ENCODE results near the gene YWHAH.
A peak's percentile ranks its signal among the peaks of the same experiment; 100 is the strongest.

Gene YWHAH

DNA sequence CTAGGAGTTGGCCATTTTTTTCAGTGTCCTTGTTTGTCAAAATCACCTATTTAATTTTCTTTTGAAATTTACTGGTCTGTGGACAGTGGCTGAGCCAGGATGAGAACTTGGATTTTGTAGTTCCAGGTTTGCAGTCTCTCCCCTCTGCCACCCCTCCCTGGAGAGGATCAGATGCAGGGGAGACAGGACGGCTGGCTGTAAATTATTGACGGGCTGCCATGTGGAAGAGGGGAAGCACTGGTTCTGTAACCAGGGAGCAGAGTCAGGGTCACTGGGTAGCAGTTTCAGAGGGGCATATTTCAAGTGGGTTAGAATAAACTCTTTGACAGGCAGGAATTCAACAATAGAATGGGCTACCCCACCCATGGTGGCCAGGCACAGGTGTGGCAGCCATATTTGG lies 20.6 kb upstream of the YWHAH start:
- no peak for DNase-seq

DNA sequence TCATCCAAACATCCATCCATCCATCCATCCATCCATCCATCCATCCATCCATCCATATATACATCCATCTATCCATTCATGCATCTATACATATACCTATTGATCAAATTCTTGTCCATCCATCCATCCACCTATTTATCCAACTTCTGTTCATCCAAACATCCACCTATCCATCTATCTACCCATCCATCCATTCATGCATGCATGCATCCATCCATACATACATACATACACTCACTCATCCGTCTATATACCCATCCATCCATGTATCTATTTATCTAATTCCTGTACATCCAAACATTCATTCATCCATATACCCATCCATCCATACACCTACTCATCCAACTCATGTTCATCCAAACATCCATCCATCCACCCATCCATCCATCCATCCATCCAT lies 19.3 kb upstream of the YWHAH start:
- no peak for DNase-seq

DNA sequence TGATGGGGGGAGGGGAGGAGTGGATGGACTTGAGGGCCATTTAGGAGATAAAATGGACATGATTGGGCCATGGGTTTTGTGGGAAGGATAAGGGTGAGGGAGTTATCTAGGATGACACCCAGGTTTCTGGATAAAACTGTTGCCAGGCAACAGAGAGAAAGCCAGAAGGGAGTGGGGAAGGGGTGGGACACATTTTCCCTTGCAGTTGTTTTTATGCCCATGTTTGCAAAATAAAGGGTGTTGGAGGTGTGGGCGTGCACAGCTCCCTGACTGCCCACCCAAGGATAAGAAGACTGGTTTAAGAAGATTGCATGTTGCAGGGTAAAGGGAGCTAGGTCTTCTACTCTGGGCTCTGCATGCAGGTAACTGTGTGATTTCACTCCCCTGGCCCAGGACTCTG lies 18.3 kb upstream of the YWHAH start:
- no peak for DNase-seq

DNA sequence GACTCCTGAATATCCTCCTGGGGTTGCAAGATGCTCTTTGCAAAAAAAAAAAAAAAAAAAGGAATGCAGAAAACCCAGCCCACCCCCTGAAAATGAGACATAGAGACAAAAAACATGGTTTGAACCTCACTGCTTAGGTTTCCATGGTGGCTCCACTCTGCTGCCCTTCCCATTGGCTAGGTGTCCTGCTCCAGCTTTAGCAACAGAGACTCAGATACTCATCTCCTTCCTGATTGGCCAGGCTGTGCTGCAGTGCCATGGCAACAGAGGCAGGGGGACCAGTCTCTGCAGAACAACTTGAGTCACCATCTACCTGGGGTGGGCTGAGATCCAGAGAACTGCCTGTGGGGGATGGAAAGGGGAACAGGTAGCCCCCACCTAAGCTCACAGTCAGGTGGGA lies 17.4 kb upstream of the YWHAH start:
- DNase-seq: no peak

DNA sequence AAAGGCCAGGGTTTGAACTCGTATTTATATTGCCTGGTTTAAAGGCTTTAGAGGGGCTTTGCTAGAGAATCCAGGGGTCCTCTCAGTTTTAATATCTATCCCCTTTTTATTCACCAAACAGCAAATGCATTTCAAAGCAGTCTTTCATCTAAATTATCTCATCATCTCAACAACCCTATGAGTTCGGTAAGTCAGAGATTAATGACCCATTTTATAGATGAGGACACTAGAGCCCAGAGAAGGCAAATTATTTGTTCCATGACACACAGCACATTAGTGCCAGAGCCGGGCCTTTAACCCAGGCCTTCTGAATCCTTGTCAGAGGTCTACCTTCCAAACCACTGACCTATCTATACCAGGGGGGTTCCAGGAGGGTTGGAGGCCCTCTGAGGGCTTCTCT lies 16.8 kb upstream of the YWHAH start:
- DNase-seq: no peak

DNA sequence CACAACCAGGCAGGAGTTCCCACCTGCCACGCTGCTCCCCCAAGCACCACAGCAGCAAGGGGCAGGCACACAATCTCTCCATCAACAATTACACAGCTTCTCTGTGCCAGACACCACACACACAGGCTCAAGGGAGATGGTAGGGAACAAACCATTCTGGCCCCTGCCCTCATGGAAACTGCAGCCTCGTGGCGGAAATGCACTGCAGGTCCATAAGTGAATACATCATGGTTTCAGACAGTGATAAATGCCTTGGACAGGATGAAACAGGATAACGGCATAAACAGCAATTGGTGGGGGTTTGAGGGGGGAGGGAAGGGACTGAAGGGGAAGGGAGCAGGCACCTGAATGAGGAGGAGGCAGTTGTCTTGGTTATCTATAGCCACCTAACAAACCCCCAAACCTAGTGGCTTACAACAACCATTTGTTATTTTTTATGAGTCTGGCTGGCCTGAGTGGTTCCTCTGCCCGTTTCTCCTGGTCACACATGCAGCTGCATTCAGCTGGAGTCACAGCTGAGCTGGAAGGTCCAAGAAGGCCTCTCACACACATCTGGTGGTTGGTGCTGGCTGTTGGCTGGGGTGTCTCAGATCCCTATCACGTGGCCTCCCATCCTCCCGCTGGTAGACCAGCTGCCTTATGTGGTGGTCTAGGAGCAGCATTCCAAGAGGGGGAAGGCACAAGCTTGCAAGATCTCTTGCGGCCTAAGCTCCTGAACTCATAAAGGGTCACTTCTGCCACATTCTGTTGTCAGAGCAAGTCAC lies 15.0 kb upstream of the YWHAH start:
- peak; percentile 75 for DNase-seq

DNA sequence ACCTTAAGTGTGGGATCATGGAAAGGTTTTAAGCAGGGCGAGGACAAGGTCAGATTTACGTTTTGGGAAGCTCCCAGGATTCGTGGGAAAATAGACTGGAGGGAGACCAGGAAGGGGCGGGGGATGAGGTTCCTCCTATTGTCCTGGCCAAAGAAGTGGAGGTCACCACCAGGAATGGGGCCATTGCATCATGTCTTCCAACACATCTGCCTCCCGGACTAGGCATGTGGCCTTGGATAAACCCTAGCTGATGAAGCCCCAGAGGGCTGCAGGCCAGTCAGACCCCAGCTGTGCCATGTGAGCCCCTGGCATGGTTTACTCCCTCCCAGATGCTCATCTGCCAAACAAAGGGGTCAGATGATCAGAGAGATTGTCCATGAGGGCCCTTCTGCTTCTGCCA lies 11.5 kb upstream of the YWHAH start:
- DNase-seq: peak; percentile 37

DNA sequence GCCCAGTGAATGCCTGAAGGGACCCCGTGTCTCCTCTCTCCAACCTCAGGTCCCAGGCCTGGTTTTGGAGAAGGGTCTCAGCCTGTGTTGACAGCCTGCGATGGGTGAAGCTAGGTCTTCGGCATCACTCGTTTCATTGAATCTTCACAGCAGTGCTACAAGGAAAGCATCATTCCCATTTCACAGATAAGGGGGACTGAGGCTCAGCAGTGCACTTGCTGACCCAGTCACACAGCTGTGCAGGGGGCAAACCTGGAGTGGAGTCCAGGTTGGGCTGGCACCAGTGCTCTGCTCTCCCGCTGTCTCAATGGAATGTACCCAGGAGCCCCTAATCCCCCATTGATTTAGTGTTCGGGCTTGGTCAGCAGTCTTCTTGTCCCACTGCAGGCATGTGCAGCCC lies 10.9 kb upstream of the YWHAH start:
- no peak for DNase-seq

DNA sequence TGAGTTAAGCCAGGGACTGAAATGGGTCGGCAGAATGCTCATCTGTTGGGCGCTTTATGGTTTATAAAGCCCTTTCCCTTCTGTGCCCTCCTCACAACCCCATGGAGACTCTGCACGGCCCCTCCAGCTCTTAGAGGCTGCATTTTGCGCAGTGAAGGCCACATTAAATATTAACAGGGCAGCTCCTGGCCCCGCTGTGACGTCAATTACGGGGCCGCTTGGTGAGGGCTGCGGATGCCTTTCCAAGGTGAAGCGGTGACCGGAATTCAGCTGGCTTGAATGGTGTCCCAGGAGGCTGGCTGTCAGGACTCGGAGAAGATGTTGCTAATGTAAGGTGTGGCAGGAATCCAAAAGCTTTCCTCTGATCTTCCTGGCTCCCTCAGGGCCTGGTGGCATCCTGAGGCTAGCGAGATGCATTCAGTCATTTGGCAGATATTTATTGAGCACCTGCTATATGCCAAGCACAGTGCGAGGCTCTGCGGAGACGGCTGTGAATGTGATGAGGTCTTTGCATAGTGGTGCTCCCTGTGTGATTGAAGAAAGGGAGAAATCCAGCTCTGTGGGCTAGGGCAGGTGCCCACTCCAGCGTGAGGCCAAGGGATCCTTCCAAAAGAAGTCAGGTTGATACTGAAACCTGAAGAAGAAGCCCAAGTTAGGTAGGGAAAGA lies 10.4 kb upstream of the YWHAH start:
- no peak for DNase-seq

DNA sequence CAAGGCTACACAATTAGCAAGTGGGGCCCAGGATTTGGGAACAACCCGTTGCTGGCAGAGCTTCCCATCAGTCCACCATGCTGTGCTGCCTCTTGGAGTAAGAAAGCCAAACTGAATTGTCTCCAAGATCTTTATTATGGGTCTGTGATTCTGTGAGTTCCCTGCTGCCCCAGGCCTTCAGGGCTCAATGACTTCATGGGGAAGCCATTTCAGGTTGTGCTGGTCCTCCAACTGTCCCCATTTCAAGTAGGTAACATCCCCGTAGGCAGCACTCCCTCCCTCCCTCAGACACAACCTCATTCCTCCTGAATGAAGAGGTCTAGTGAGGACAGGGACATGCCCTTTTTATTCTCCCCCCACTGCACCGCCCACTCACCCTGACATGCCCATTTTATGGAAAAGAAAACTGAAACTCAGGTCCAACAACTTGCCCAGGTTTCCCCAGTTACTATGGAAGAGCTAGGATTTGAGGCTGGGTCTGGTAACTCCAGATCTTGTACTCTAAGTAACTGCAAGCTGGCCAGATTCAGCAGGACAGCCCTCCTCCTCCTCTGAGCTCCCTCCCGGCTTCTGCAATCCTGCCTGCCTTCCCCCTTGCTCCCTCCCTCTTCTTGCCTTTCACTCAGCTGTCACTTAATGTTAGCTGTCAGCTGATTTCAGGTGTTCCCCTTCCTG lies 8.2 kb upstream of the YWHAH start:
- no peak for DNase-seq

DNA sequence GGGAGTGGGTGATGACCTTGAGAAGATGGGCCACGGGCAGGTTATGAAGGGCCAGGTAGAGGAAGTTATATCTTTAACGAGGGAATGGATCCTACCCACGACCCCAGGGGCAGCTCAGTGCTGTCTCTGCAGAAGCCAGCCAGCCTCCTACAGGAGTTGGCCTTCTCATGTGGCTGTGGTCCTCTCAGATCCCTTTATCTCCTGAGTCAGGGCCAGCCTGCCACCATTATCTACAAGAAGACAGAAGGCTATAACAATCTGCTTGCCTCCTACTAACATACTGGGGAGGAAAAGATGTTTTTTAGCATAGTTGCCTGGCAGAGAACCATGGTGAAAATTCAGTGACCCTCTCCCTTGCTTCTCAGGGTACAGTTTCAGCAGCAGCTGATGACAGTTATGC lies 7.0 kb upstream of the YWHAH start:
- DNase-seq: no peak

DNA sequence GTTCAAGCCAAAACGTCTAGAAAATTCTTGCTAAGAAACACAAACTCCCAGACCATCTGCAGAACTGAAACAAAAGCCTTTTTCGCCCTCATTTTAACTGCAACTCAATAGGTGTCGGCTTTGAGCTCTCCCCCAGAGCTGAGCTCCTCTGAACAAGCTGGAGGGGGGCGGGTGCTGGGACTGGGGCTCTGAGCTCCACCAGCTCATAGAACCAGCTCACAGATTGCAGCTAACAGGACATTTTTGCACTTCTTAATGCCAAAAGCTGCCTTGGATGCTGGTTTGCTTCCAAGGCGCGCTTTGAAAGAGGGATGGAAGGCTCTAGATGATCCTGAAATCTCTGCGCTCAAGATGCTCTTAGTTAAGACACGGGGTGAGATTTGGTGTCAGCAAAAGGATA lies 6.0 kb upstream of the YWHAH start:
- no peak for DNase-seq

DNA sequence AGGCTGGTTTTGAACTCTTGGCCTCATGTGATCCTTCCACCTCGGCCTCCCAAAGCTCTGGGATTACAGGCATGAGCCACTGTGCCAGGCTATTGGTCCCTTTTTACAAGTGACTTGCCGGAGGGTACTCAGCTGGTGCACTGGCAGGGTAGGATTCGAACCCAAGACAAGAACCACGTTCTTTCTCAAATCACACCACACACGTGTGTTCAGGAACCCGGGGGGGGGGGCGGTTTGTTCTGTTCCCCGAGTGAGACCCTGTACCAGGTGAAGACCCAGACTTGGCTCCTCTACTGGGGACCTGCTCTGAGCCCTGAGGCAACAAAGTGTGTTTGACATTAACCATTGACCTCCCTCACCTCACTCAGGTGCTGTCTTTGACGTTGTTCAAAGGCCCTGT lies 3.8 kb upstream of the YWHAH start:
- no peak for DNase-seq

DNA sequence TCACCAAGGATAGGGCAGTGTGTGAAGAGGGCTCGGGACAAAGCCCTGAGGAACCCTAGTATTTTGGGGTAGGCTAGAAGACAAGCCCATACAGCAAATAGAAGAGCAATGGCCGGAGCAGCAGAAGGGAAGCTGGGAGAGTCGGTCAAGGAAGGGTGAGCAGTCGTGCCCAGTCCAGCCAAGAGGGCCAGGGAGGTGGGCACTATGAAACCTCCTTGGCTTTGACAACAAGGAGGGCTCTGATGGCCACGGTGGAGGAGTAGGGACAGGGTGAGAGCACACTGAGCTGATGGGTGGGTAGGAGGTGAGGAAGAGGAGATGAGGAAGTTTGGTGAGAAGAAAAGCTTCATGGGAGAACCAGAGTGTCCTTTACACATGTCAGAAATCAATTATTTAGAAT lies 2.2 kb upstream of the YWHAH start:
- DNase-seq: no peak

DNA sequence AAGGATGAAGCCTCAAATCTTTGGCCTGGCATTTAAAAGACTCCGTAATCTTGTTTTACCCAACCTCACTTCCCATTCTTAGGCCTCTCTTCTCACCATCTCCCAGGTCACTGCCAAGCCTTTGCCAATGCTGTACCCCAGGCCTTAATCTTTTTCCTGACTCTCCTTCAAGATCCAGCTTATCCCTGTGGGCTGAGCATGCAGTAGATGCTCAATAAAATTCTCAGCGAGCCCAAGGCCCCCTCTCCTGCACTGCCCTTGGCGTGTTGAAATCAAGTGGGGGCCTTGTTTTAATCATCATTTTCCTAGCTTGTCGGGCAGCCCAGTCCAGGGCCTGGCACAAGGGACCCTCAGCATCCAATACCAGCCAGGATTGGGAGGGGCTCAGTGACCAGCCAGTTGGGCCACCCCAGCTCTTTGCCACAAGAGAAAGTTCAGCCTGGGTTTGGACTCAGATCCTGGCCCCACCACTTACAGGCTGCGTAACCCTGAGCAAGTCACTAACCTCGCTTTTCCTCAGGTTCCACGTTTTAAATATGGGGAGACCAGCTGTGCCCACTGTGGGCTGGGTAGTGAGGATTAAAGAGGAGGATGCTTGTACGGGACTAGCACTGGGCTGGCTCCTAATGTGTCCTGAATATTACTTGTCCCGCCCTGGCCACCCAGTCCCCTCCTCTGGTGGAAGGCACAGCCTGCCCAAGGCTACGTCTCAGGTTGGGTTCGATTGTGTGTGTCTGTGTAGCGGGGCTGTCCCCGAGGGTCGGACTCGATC lies 943 bp upstream of the YWHAH start:
- DNase-seq: peak; percentile 34

DNA sequence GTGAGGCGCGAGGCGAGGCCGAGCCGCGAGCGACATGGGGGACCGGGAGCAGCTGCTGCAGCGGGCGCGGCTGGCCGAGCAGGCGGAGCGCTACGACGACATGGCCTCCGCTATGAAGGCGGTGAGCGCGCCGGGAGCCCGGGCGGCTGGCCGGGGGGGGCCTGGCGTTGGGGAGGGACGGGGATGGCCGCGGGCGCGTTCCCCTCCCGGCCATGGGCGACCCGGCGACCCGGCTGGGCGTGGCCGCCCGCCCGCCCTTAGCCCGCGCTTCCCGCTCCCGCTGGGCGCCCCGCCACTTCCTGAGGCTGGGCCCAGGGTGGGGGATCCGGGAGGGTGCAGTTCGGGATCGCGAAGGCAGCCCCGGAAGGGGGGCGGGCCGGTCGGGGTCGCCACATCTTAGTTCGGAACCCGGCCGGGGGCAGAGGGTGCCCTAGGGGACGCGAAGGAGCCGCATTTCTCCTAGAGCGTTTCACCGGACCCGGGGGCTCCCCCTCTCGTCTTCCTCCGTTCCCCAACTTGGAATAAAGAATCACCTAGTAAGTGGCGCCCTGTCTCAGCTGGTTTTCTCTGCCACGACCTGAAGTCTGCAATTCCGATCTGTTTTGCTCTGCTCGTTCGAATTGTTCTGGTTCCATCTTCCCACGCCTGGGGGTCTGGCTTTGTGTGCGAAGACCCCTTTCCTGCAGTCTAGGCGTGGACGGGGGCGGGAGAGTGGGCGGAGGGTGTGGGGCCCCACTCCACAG lies 536 bp downstream of the YWHAH start:
- peak; percentile 77 for DNase-seq

DNA sequence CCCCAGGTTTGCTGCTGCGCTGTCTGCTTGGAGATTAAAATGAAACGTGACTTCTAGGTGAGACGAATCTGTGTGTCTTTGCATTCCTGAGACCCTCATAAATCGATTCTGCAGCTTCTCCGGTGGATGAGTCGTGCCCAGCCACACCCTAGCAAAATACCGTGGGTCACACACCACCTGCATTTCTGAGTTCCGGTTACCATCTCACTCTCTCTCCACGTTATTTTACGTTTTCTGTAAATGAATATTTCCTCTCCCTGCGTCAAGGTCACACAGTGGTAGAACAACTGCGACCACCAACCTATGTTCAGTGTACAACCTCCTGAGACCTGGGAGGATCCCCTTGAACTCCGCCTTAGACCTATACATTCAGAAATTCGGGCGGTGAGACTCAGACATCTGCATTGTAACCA lies 1.1 kb downstream of the YWHAH start:
- DNase-seq: no peak

DNA sequence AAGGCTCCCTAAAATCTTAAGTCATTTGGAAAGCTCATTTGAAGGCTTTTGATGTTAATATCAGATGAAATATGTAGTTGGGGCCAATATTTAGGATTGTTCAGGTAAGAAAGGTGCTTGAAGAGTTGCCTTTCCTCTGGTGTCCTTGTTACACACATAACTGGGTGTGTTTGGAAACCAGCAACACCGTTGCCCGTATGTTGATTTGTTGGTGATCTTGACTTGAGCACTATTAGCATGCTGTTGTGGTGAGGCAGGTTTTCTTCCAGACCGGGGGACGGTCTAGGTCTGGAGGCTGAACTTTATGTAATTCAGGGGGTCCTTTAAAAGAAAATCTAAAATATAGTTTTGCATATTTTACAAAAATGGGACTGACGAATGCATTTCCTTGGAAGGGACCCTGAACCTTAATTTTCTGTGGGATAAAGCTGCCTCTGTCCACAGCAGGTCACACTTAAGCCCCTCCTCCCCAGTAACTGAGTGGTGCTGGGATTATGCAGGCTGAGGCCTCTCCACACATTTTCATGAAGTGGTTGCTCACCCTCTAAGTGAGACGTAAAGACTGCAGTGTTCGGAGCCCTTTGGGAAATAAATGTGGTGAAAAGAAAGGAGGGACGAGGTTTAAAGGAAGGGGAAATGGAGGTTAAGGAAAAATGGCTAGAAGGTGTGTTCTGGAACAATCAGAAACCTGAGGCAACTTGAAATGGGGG lies 1.8 kb downstream of the YWHAH start:
- DNase-seq: no peak

DNA sequence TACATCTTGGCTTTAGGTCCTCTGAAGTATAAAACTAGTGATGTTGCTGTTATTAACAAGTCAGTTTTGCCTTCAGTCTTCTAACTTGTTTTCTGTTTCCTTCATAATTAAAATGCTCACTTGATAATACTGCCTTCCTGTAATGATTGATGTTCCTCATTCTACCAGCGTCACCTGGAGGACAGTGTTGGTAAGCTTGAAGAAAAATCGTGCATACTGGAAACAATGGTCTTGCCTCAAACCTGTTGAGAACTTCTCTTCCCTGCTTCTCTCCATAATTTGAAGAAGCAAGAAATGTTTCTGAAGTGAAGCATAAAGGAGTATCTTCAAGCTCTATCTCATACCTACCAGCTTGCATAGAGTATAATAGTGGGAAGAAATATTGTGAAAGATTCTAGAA lies 3.0 kb downstream of the YWHAH start:
- no peak for DNase-seq

DNA sequence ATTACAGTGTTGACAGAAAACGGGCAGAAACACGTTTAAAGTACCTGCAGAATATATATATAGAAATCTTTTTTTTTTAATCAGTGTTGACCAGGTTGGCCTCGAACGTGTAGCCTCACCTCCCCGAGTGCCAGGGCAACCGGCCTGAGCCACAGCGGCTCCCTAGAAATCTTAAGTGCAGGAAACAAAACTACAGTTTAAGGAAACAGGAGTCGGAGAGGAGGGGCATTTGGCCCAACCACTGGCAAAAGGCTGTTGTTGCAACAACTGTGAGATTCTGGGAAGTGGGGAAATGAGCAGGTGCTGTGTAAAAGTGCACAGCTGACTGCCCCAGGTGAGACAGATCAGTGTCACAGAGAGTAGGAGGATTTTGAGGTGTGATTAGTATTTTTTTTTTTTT lies 3.7 kb downstream of the YWHAH start:
- DNase-seq: no peak

DNA sequence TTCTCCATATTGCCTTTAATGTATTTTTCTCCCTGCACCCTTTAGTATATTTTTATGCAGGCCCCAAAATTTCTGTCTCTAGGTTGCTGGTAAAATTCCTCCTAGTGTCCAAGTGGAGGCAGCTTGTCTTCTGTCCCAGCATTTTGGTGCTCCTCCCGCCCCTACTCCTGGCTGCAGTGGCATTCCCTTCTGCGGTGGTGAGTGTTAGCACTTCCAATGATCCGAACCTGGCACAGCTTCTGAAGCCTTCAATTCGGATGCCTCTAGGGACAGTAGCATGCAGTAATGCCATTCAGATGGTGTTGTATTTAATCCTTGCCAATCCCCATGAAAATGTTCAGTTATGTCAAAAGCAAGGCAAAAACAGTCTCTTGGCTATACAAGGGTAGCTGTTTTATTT lies 5.9 kb downstream of the YWHAH start:
- DNase-seq: no peak

Measured in femur (tissue), 1 donor.